HG03457 (cell line): ENCODE measurements around the gene TREML1.

Experiments
- ATAC-seq: cut with Tn5 transposase; IDR thresholded peaks from one replicate; pipeline ENCODE4 v1.9.1; 2021; ENCODE audit warnings: moderate number of reproducible peaks; ENCODE audit not compliant: unreplicated experiment

Gene TREML1

GRCh38 chr6:41179163-41179562, 25.0 kb upstream of the TREML1 start:
- ATAC-seq = no peak

GRCh38 chr6:41177695-41178094, 23.5 kb upstream of the TREML1 start:
- no peak for ATAC-seq

GRCh38 chr6:41177287-41177686, 23.1 kb upstream of the TREML1 start:
- no peak for ATAC-seq

GRCh38 chr6:41176189-41176588, 22.0 kb upstream of the TREML1 start:
- no peak for ATAC-seq

GRCh38 chr6:41175084-41175483, 20.9 kb upstream of the TREML1 start:
- no peak for ATAC-seq

- no peak for ATAC-seq
These were observed 20.5 kb upstream of the TREML1 start for GRCh38 chr6:41174610-41175009.

GRCh38 chr6:41171908-41172307, 17.8 kb upstream of the TREML1 start:
- ATAC-seq = no peak

DNA sequence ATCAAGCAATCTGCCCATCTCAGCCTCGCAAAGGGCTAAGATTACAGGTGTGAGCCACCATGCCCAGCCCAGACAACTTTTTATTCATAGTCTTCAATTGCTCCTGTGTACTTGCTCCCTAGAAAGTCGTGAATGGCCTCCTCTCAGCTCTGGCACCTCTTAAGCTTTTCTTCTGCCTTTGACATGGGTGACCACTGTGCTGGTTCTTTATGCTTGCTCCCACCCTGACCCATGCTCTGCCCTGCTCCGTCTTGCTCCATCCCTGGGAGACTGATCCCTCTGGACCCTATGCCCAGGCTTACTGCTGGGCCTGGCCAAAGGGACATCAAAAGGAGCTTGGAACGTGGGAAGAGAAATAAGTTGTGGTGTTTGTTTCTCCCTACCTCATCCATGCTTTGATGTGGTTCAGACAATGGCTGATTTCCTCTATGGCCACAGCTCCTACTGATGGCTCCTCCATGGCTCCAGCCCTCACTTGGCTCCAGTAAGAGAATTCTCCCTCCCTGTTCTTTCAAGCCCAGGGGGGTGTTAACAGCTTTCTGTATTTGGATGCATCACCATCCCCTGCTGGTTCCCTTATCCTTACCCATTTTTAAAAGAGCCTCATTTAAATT, 16.5 kb upstream of the TREML1 start:
- ATAC-seq = no peak

- ATAC-seq = no peak
These were observed 13.2 kb upstream of the TREML1 start for GRCh38 chr6:41167173-41167963.

DNA sequence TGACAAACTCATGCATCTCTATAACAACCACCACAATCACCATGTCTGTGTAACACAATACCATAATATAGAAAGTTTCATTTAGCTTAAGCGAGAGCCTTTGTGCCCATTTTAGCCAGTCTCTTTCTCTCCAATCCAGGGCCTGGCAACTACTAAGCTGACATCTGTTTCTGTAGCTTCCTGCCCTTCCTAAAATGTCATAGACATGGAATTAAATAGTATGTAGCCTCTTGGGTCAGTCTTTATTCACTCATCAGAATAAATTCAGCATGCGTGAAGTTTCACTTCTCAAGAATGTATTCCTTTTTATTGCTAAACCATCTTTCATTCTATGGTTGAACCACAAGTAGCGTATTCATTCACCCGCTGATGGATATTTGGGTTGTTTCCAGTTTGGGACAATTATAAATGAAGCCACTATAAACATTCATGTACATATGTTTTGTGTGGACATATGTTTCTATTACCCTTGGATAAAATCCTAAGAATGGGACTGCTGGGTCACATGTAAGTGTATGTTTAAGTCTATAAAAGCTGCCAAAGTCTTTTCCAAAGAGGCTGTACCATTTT, 10.5 kb upstream of the TREML1 start:
- ATAC-seq = no peak

- ATAC-seq = no peak
These were observed 9.2 kb upstream of the TREML1 start for GRCh38 chr6:41163419-41163717.

DNA sequence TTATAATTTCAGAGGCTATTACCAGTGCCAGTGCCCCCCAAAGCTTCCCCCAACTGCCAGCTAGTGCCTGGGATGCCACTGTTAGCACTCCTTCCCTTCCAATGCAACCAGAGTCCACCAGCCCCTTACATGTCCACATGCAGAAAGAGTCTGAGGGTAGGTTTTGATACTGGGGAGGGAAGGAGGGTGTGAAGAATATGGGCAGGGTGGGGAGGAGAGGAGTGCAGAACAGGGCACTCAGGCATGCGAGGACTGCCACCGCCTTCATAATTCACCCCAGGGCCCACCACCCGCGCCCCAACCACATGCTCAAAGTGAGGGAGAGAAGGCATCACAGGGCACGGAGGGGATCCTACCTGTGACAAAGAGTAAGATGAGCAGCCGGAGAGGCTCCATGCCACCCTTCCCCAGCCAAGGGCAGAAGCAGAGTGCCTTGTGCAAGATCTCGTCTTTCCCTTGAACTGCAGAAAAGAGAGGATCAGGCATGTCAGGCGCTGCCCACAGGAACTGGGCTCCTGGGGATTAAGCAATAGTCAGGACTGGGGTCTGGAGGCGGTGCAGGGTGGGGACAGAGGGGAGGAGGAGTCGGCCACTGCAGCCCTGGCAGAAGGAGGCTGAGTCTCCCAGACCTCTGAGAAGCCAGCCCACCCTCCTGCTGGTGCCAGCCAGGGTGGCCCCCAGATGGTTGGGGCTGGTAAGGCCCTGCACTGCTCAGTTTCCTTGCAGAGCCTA, 8.7 kb upstream of the TREML1 start, which contains the start of gene TREM2:
Gene TREM2, minus strand, starts transcription at position 430 of the 732 bp plus-strand sequence. Its CDS starts 34 bp downstream, at position 396.
- ATAC-seq = no peak

- ATAC-seq = no peak
These were observed 7.9 kb upstream of the TREML1 start for GRCh38 chr6:41161851-41162552.

GRCh38 chr6:41161380-41161779, 7.2 kb upstream of the TREML1 start:
- ATAC-seq = no peak

- no peak for ATAC-seq
These were observed 6.8 kb upstream of the TREML1 start for GRCh38 chr6:41160933-41161332.

DNA sequence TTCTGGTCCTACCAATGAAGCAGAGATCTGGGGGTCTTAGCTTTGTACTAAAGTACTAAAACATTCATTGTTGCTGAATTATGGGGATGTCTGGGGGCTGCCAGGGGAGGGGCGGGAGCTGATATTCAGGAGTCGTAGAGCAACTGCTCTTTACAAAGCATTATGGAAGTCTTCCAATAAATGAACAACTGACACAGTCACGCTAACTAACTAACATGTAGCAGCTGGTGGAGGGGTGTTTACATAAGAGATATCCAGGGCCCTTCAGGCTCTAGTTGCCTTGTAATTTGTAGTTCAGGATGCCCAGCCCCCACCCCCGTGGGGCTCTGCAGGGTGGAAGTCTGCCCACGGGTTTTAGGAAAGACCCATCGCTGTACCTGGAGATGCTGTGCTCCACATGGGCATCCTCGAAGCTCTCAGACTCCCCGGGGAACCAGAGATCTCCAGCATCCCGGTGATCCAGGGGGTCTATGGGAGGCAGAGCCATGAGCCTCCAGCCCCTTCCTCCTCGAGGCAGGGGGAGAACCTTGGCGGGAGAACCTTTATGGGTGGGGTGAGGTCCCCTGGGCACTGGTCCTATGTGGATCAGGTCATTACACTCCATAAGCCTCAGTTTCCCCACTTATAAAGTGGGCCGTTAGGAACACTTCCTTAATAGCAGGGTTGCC, 5.4 kb upstream of the TREML1 start:
- no peak for ATAC-seq

DNA sequence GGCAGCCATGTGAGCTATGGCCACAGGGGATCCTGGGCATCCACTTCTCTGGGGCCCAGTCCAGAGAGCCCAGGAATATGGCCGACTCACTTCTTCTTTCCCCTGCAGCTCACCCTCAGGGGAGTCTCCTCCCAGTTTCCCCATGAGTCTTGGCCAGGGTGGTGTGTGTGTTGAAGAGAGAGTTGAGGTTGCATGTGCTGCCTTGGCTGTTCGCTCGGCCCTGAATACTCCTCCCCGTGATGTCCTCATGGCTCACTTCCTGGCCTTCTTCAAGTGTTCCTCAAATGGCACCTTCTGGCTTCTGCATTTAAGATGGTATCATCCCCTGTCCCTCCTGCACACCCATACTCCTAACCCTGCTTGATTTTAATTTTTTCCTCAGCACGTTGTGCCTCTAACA, 3.2 kb upstream of the TREML1 start:
- no peak for ATAC-seq

DNA sequence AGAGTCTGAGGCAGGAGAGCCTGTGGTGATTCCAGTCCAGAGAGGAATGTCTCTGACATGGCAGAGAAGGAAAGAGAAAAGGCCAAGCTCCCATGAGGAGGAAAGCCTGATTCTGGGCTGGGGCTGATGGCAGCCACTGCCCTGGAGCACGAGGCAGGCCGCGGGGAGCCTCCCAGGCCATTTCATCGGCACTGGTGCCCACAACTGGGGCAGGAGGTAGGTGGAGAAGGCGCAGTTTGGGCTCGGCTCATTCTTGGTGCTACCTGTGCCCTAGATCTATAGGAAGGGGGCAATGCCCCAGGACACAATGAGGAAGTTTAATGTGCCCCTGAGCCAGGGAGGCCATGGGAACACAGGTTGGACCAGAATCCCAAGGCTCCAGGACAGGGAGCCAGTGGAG, 2.6 kb upstream of the TREML1 start:
- no peak for ATAC-seq

- ATAC-seq = no peak
These were observed 1.9 kb upstream of the TREML1 start for GRCh38 chr6:41156001-41156400.

DNA sequence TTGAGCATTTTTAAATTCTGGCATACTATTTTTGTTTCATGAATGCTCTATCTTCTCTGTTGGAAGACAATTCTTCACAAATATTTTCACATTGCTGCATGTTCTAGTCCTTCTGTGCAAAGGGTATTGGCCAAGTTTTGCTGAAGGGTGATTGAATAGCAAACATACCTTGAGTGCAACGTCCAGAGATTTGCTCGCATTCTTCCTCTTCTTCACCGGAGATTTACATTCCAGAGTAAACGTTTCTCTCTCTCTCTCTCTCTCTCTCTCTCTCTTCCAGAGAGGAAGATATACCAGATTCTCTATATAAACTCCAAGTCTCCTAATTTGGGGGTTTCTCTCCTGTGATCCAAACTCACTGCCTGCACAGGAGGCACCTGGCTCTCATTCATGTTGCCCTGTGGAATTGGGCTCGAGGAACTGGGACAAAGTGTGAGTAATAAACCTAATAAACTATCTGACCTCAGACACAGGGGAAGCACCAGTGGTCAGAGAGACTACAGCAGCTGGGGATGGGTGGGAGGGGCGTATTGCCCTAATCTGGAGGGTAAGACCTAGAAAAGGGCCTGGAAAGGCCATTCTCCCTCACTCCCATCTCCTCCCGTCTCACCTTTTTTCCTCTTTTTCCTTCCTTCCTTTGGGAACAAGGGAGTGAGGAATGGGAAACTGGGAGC, 1.1 kb upstream of the TREML1 start:
- ATAC-seq = no peak
